Inflammatory macrophage (primary cell): ENCODE results near the gene NELL1.
A peak's percentile ranks its signal among the peaks of the same experiment; 100 is the strongest.

Experiments
- DNase-seq, 2 donors: peaks; one replicate each; pipeline ENCODE4 v3.0.0-alpha.2; 2020 to 2022
- total RNA-seq, 18 experiments: gene quantifications; one replicate each; lab custom pipeline; 2026; ENCODE audit warnings: mixed read lengths in 6 of 18, inconsistent platforms in 2 of 18; lab: John Stamatoyannopoulos, UW

The NELL1 gene
- 0 to 0.25 (median 0) reads per million in 18 experiments for total RNA-seq

- DNase-seq: no peak
These were observed at the start of gene NELL1 for GRCh38 chr11:20668844-20669819. TSS of gene NELL1 (plus strand) at chr11:20669586.

- no peak for DNase-seq
These were observed 48.4 kb upstream of the NELL1 start for GRCh38 chr11:20620988-20621387.

- DNase-seq: no peak
These were observed 47.7 kb upstream of the NELL1 start for GRCh38 chr11:20621679-20622078.

DNA sequence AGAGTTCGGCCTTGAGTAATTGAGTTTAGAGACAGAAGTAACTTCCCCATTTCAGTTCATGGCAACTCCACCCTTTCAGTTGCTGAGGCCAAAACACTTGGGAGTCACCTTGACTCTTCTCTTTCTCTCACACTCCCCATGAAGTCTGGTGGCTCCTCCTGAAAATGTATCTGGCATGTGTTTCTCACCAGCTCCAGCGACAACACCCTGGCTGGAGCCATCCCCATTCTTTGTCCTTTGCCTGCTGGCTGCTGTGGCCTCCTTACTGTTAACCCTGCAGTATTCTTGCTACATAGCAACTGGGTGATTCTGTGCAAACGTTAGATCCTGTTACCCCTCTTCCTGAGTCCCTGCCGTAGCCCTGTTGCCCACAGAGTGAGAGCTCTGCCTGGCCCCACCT, 46.1 kb upstream of the NELL1 start:
- no peak for DNase-seq

GRCh38 chr11:20626279-20626678, 43.1 kb upstream of the NELL1 start:
- DNase-seq: no peak

GRCh38 chr11:20627026-20627425, 42.4 kb upstream of the NELL1 start:
- DNase-seq: no peak

- DNase-seq: no peak
These were observed 41.7 kb upstream of the NELL1 start for GRCh38 chr11:20627701-20628100.

DNA sequence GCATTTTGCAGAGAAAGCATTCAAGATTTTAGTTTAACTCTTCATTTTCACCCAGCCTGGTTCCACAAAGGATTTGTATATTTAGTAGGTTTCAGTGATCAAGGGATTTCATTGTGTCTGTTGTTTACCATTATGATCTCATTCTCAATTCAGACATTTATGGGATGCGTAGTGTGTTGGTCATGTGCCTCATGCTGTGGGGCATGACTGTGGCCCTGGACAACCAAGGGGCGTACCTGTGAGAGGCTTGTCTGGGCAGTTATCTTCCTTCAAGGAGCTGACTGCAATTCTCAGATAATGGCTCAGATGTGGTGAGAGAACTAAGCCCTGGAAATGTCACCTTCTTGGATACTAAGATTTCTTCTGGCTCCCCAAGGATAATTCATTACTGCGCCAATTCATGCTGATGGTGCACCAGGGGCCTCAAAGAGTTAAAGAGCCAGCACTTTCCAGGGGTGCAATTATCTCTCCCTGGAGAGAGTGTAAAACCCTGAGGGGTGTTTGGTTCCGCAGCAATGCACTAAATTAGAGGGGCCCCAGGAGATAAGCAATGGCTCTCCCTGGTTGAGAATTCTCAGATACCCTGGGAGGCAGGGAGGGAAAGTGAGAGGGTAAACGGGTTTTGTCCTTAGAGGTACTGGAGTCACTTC, 37.7 kb upstream of the NELL1 start:
- DNase-seq: no peak

DNA sequence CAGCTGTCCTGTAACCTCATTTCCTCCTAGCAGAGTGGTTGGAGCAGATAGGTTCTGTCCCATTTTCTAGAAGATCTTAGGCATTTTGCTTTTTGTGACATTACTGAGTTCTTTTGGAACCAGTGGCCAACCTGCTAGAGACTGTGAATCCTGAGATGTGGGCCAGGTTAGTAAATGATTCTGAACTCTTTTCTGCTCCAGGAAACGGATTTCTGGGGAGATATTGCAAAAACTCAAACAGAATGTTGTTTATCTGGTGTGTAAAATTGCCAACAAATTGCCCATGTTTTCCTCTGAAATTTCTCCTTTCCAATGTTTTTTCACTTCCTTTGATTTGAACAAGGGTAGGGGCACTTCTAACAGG, 37.2 kb upstream of the NELL1 start:
- DNase-seq: no peak

DNA sequence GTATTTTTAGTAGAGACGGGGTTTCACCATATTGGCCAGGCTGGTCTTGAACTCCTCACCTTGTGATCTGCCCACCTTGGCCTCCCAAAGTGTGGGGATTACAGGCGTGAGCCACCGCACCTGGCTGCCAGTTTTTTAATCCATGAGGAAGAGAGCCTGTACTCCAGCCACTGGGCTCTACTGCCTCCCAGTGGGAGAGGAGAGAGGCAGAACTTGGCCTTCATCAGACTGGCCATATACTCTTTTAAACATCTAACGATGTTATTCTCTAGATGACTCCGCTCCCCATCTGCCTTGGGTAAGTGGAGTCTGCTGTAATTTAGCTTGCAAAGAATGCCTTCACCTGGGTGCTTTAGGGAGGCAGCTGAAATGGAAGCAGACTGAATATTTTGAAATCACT, 35.3 kb upstream of the NELL1 start:
- DNase-seq: no peak

GRCh38 chr11:20634781-20635180, 34.6 kb upstream of the NELL1 start:
- DNase-seq: no peak

DNA sequence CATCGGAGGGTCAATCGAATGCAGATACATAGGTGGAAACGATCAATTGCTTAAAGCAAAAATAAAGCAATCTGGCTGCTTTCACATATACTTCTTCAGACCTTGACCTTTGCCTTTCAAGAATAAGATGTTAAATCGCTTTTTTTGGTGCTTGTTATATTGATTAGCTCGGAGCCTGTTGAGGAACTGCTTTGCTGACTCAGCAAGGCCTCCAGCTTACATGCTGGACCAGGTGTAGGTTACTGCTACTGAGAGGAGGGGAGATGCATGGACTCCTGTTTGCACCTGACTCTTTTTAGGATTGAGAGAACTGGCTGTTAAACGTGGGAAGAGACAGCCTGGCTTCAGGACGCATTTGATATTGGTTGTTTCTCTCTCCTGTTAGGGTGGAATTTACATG, 31.3 kb upstream of the NELL1 start:
- DNase-seq: no peak

- no peak for DNase-seq
These were observed 29.7 kb upstream of the NELL1 start for GRCh38 chr11:20639688-20640087.

GRCh38 chr11:20640401-20640800, 29.0 kb upstream of the NELL1 start:
- no peak for DNase-seq

GRCh38 chr11:20644360-20644759, 25.0 kb upstream of the NELL1 start:
- no peak for DNase-seq

- peak; percentile 42 to 49 for DNase-seq
These were observed 21.3 kb upstream of the NELL1 start for GRCh38 chr11:20647976-20648565.

GRCh38 chr11:20652150-20652806, 17.1 kb upstream of the NELL1 start:
- no peak for DNase-seq

DNA sequence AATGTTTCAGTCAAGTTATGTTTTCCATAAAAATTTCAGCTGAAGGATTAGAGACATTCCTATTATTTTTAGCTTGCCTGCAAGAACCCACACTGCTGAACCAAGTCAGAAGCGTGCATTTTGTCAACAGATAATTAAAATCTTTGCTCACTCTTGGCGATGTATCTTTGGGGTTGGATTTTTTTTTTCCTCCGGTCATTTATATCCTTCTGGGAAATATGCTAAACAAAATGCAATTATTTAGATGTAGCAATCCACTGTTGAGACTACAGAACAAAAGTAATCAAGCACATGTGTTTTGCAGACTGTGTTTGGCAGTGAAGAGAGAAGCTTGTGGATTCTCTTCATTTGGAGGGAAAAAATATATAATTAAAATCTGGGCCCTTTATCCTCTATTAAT, 15.3 kb upstream of the NELL1 start:
- no peak for DNase-seq

- no peak for DNase-seq
These were observed 12.5 kb upstream of the NELL1 start for GRCh38 chr11:20656901-20657300.

GRCh38 chr11:20658135-20658534, 11.3 kb upstream of the NELL1 start:
- no peak for DNase-seq

DNA sequence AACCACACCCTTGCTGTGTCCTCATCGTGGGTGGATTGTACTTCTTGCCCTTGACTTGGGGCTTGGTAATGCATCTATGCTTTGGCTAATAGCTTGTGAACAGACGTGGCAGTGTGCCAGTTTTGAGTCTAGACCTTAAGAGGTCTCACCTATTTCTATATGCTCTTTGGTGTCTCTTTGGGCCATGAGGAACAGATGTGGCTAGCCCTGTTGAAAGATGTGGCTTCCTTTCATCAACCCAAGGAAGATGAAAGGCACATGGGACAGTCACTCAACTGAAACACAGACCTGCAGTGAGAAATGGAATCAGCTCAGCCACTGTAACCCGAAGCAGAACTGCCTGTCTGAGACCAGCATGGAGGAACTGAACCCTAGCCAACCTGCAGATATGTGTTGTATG, 7.9 kb upstream of the NELL1 start:
- no peak for DNase-seq

GRCh38 chr11:20661850-20662249, 7.5 kb upstream of the NELL1 start:
- no peak for DNase-seq
